Fibroblast of upper back skin (primary cell): ENCODE measurements around the gene GPR84.

Source experiments
- DNase-seq: peaks from one replicate; pipeline ENCODE4 v3.0.0-alpha.2; 2013

Gene GPR84

GRCh38 chr12:54364413-54364812, at the start of gene GPR84:
Gene GPR84, minus strand, starts transcription at chr12:54364486. Its CDS starts 635 bp downstream, at chr12:54363851.
- DNase-seq = no peak

DNA sequence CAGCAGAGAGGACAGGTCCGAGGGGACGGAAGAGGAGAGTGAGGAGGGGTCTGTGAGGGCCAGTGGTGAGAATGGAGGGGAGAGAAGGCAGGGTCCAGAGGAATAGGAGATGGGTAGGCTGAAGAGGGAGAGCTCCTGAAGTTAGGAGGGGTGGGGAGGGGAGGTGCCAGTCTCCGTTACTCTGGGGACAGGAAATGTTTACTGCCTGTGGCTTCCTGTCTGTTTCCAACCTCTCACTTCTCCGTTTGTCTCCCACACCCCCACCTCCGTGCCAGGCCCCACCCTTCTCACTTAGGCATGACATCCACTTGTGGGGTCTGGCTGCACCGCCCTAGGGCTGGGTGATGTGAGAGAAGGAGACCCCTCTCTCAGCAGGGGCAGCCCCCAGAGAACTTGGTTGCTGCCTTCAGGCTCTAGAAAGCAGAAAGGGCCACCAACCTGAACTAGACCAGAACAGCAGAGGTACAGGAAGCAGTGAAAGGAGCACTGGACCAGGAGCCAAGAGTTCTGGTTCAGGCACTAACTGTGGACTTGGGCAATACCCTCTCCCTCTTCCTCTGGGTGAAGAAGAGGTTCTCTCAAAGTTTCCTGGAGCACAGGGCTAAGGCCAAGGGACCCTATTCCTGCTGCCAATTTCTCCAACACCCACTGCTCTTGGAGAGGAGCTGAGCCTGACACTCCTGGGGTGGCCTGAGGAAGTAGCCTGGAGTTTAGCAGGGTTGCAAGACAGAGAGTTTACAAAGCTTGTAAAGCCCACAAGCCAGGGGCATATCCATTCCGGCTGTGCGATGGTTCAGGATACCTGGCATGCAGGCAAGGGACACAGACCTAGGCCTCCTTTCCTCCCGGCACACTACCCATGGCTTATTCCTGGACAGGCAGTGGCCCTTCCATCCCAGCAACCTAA, 49.3 kb upstream of the GPR84 start:
- no peak for DNase-seq

GRCh38 chr12:54412786-54413185, 48.5 kb upstream of the GPR84 start:
- DNase-seq = no peak

GRCh38 chr12:54412348-54412747, 48.1 kb upstream of the GPR84 start:
- no peak for DNase-seq

DNA sequence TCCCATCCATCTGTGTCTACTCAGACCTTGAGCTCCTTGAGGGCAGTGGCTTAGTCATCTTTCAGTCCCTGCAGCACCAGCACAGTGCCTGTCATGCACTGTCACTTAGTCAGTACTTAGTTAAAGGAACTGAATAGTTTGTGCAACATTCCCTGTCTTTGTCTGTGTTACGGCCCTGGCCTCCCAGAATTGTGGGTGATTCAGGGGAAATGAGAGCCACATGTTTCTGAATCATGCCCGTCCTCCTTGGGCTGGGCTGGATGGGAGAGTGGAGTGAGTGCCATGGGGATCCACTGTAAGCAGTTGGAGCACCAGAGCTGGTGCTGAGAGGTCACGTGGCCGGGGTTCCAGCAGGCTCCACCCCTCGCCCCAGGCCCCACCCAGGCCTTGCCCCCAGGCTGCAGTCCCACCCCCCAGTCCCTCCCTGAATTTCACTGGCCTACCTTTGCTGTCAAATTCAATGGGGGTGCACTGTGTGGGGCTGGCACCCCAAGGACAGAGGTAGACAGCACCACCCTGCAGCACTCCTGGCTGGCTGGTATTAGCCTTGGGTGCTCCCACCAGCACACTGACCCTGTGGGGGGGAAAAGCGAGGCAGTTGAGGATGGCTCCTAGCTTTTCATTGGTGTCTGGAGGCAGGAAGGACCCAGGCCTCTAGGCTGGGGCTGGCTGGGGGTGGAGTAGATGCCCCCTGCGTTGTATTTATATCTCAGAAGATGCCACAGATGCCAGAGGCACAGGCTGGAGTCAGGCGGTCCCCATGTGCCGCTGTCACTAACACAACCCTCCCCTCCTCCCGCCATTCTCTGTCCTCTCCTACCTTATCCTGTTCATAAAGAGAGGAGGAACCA, 47.3 kb upstream of the GPR84 start:
- peak; percentile 96 for DNase-seq

DNA sequence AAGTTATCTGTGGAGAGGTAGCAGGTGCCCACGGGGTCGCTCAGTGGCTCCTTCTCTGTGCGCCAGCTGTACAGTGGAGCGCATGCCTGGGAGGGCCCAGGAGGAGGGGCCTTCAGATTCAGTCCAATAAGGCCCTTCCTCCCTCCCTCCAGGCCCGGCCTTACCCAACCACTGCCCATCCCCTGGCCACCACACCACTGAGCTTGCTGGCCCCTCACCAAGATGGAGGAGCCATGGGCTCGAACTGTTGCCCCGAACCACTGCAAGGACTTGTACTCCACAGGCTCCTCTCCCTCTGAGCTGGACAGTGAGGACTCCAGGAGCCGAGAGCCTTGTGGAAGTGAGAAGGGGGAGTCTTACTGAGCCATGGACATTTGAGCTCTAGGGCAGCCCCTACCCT, 45.0 kb upstream of the GPR84 start:
- DNase-seq = no peak

GRCh38 chr12:54407183-54407905, 43.1 kb upstream of the GPR84 start:
- DNase-seq = no peak

DNA sequence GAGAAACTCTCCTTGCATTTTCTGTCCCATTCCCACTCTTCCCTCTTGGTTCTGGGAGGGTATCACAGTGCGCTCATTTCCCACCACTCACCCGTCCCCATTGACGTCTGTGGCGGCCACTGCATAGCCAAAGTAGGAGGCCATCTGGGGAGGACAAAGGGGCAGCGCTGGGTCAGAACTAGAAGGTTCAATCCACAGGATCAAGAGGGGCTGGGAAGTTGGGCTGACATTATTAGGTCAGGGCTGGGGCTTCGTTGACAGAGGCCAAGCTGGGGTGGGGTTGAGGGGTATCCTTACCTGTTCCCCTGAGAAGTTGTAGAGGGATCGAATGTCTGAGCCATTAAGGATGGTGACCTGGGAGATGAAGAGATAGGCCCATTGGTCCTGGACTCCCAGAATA, 41.3 kb upstream of the GPR84 start:
- no peak for DNase-seq

GRCh38 chr12:54405106-54405505, 40.8 kb upstream of the GPR84 start:
- no peak for DNase-seq

GRCh38 chr12:54404061-54405004, 40.0 kb upstream of the GPR84 start:
- peak; percentile 54 for DNase-seq

- no peak for DNase-seq
Observed at GRCh38 chr12:54401119-54401518, 36.8 kb upstream of the GPR84 start.

DNA sequence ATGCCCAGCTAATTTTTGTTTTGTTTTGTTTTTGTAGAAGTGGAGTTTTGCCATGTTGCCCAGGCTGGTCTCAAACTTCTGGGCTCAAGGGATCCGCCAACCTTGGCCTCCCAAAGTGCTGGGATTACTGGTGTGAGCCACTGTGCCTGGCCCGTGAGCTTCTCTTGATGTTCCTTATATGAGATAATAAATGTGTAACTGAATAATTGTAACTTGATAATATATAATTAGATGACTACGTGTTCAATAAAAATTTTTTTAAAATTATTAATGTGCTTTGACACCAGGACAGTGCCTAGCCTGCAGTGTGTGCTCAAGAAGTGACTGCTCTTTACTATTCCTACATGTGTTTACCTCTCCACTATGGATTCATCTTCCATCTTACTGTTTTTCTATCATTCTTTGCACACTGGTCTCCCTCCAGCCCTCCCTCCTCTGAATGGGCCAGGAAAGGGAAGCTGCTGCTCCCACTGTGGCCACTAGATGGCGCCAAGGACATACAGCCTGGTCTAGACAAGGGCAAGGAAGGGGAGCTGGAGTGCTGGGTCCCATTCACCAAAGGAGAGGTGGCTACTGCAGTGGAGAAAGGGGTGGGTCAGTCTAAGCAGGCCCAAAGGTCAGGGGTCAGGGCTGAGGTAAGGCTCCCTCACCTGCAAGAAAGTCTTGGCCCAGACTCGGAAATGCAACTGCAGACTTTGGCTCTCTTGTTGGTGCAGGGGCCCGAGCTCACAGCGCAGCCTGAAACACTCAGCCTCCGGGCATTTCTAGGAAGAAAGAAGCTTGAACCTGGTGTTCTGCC, 34.9 kb upstream of the GPR84 start:
- DNase-seq = peak; percentile 85

- DNase-seq = no peak
Observed at GRCh38 chr12:54398218-54398617, 33.9 kb upstream of the GPR84 start.

- no peak for DNase-seq
Observed at GRCh38 chr12:54397157-54397556, 32.9 kb upstream of the GPR84 start.

DNA sequence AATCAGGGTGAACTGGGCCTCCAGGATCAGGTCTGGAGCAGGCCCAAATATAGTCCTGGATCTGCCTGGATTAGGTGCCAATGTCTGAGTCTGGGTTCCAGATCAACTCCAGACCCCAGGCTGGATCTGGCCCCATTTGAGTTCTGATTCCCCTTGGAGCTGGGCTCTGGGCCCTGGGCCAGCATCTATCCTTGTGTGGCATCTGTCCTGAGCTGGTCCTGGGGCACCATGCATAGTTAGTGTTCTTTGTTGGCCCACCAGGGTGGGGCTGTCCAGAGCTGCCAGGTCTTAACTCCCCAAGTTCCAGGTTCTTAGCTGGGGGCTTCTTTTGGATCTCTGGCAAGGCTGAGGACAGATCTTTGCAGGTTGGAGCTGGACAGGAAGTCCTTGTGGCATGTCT, 31.3 kb upstream of the GPR84 start:
- DNase-seq = no peak

DNA sequence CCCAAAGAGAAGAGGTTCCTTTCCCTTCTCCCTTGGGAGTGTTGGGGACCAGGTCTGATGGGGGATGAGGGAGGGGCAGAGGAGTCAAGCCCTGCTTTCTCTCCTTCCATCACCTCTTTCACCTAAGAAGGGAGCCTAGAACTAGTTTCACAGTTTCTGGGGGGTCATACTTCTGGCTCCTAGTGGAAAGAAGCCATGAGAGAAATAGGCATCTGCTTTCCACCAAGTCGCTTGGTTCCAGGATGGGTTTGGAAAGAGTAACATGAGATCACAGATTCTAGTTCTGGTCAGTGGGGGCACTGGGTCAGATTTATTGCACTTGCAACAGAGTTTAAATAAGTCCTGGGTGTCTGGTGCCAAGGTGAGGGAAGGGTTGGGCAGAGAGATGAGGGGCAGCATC, 30.7 kb upstream of the GPR84 start:
- DNase-seq = no peak

DNA sequence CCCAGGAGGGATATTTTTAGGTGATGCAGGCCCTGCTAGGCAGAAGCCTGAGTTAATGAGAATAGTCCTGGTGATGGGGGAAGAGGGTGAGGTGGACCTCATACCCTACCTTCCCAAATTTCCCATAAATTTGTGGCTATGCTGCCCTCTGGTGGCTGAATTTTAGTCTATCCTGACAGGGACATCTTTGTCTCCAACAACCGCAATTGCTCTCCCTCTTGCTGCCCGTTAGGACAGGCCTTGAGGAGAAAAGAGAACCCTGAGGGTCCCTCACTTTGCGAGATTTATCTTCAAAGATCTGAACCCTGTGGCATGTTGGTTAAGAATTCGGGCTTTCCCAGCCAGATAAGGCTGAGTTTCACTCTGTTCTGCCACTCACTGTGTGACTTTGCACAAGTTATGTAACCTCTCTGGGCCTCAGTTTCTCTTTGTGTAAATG, 30.0 kb upstream of the GPR84 start:
- DNase-seq = peak; percentile 59

DNA sequence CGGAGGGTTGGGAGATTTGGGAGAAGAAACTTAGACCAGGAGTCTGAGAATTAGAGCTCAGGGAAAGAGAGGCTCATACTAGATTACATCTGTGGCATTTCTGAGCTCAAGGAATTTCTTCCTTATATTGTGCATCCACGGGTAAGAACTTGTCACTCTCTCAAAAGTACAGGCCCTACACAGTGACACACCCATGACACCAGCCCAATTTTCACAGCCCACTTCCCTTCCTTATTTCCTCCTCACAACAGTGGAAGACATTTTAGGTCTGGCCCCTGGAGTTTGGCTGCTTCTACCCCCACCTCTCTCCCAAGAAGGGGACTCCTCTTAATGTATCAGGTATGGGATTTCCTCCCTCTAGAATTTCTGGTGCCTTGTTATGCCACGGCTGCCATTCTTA, 29.5 kb upstream of the GPR84 start:
- no peak for DNase-seq

- DNase-seq = no peak
Observed at GRCh38 chr12:54393207-54393609, 28.9 kb upstream of the GPR84 start.

GRCh38 chr12:54392485-54393206, 28.4 kb upstream of the GPR84 start:
- DNase-seq = no peak
